HEK293T (cell line): ENCODE results near the gene IPO5.

ENCODE experiments used
- CTCF ChIA-PET: fragments of 350-600 bp; formaldehyde crosslinking; extraction: SDS; loops from one replicate; lab custom pipeline; 2021; ENCODE audit warnings: antibody characterized with exemption, inconsistent platforms; lab: Yijun Ruan, JAX
- POLR2A ChIA-PET: fragments of 350-600 bp; formaldehyde crosslinking; extraction: SDS; loops from one replicate; lab custom pipeline; 2020; ENCODE audit warnings: antibody characterized with exemption, inconsistent platforms; lab: Yijun Ruan, JAX
- DNase-seq: peaks from one replicate; pipeline ENCODE4 v3.0.0; 2012; ENCODE audit warnings: mixed read lengths; ENCODE audit errors: extremely low spot score
- ARNT ChIP-seq: fragments of 450-650 bp; IDR thresholded peaks from 2 replicates; pipeline ENCODE4 v1.6.1; 2017; ENCODE audit warnings: mild to moderate bottlenecking
- BHLHE40 ChIP-seq: fragments of 450-650 bp; IDR thresholded peaks from 2 replicates; pipeline ENCODE4 v1.6.1; 2016; ENCODE audit warnings: mild to moderate bottlenecking, moderate library complexity, borderline replicate concordance
- CTBP1 ChIP-seq: fragments of 450-650 bp; IDR thresholded peaks from 2 replicates; pipeline ENCODE4 v1.6.1; 2016; ENCODE audit warnings: borderline replicate concordance
- ELF4 ChIP-seq: fragments of 450-650 bp; IDR thresholded peaks from 2 replicates; pipeline ENCODE4 v1.6.1; 2017; ENCODE audit warnings: antibody characterized with exemption
- FOXK2 ChIP-seq: fragments of 450-650 bp; IDR thresholded peaks from 2 replicates; pipeline ENCODE4 v1.6.1; 2016; ENCODE audit warnings: mild to moderate bottlenecking
- FOXM1 ChIP-seq: fragments of 450-650 bp; IDR thresholded peaks from 2 replicates; pipeline ENCODE4 v1.6.1; 2017; ENCODE audit warnings: mild to moderate bottlenecking, borderline replicate concordance
- HDGF ChIP-seq: fragments of 450-650 bp; IDR thresholded peaks from 2 replicates; pipeline ENCODE4 v1.6.1; 2017; ENCODE audit warnings: antibody characterized with exemption, borderline replicate concordance
- L3MBTL2 ChIP-seq: fragments of 450-650 bp; conservative IDR thresholded peaks from 2 replicates; pipeline ENCODE4 v1.6.1; 2016; ENCODE audit warnings: mild to moderate bottlenecking
- LEF1 ChIP-seq: fragments of 450-650 bp; IDR thresholded peaks from 2 replicates; pipeline ENCODE4 v1.6.1; 2017; ENCODE audit warnings: mild to moderate bottlenecking, borderline replicate concordance
- NFRKB ChIP-seq: fragments of 450-650 bp; IDR thresholded peaks from 2 replicates; pipeline ENCODE4 v1.6.1; 2016; ENCODE audit warnings: mild to moderate bottlenecking, moderate library complexity
- SP1 ChIP-seq: fragments of 450-650 bp; IDR thresholded peaks from 2 replicates; pipeline ENCODE4 v1.6.1; 2017
- SUZ12 ChIP-seq: fragments of 450-650 bp; IDR thresholded peaks from 2 replicates; pipeline ENCODE4 v1.6.1; 2016; ENCODE audit warnings: mild to moderate bottlenecking
- TARDBP ChIP-seq: fragments of 450-650 bp; IDR thresholded peaks from 2 replicates; pipeline ENCODE4 v1.6.1; 2016
- ZNF384 ChIP-seq: fragments of 450-650 bp; IDR thresholded peaks from 2 replicates; pipeline ENCODE4 v1.6.1; 2016
- TF ChIP-seq, protein P1 (sequence below): fragments of 450-650 bp; IDR thresholded peaks from 2 replicates; pipeline ENCODE4 v1.6.1; 2016

Gene IPO5

DNA sequence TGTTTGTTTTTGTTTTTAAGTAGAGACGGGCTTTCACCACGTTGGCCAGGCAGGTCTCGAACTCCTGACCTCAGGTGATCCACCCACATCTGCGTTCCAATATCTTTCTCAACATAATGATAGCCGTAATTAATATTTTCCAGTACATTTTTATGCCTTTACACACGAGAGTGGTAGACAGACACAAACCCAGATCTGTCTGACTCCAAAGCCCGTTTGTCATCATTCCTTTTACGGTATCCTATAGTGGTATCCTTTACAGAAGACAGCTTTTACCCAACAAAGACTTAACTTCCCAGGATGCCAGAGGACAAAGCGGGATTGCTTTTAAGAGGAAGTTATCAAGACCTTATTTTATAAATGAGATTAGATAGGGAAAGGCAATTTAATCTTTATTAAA lies 59.8 kb downstream of the IPO5 start:
- CTCF ChIA-PET: no interaction called here
- no peak for TF ChIP-seq CTBP1
- no peak for TF ChIP-seq ELF4
- TF ChIP-seq, protein P1, sequence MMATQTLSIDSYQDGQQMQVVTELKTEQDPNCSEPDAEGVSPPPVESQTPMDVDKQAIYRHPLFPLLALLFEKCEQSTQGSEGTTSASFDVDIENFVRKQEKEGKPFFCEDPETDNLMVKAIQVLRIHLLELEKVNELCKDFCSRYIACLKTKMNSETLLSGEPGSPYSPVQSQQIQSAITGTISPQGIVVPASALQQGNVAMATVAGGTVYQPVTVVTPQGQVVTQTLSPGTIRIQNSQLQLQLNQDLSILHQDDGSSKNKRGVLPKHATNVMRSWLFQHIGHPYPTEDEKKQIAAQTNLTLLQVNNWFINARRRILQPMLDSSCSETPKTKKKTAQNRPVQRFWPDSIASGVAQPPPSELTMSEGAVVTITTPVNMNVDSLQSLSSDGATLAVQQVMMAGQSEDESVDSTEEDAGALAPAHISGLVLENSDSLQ: no peak
- TF ChIP-seq SP1: no peak
- no peak for TF ChIP-seq NFRKB
- no peak for TF ChIP-seq LEF1
- no peak for TF ChIP-seq ARNT
- no peak for TF ChIP-seq FOXM1
- TF ChIP-seq FOXK2: no peak
- no peak for TF ChIP-seq ZNF384
- TF ChIP-seq TARDBP: no peak
- POLR2A ChIA-PET: no interaction called here
- no peak for DNase-seq

DNA sequence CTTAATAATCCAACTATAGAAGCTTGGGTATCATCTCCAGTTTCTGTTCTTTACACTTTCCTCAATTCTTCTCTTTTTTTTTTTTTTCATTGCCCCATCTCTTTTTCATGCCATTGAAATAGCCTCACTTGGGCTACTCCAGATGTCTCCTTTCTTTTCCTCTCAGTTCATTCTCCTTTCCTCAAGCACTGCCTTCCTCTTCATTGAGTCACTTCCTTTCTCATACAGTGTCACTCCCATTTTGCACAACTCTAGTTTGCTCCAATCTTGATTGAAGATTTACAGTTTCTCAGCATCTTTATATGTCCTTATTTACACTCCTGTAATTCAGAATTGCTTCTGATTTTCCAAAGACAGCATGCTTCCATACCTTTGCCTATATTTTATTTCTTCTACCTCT lies 61.3 kb downstream of the IPO5 start:
- no peak for DNase-seq
- CTCF ChIA-PET: no interaction called here
- POLR2A ChIA-PET: no interaction called here
- no peak for TF ChIP-seq CTBP1
- TF ChIP-seq SP1: no peak
- TF ChIP-seq ELF4: no peak
- no peak for TF ChIP-seq HDGF
- TF ChIP-seq ARNT: no peak
- TF ChIP-seq LEF1: no peak
- TF ChIP-seq TARDBP: no peak
- TF ChIP-seq FOXK2: no peak
- TF ChIP-seq L3MBTL2: no peak

DNA sequence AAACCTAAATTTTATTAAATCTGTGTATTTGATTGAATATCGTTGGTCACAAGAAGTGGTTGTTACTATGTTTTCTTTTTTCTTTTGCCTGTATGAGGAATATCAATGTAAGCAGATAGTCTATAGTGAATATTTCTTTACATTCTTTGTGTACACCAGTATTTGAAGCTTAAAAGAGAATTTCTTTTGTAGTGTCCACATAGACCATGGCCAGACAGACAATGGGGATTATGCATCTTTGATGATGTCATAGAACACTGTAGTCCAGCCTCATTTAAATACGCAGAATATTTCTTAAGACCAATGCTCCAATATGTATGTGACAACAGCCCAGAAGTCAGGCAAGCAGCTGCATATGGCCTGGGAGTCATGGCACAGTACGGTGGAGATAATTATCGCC lies 64.8 kb downstream of the IPO5 start:
- no peak for DNase-seq
- POLR2A ChIA-PET: no interaction called here
- TF ChIP-seq L3MBTL2 (no peak), NFRKB (no peak), ZNF384 (no peak), HDGF (no peak), FOXM1 (no peak), TARDBP (no peak), ELF4 (no peak), SUZ12 (no peak), BHLHE40 (no peak), LEF1 (no peak), FOXK2 (no peak), CTBP1 (no peak)
- TF ChIP-seq, protein P1: no peak
- CTCF ChIA-PET: no interaction called here

DNA sequence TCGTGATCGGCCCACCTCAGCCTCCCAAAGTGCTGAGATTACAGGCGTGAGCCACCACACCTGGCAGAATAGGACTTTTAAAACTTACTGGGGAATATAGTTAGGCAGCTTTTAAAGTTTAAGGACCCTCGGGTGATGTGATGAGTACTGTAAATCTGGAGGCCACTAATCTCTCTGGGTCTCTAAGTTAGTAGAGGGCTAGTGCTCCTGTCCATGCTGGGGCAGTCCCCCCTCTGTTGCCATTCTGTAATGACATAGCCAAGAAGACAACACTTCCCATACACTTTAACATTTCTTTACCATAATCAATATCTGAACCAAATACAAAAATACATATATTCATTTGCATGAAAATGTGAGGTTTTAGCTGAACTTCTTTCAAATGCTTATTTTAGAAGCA lies 65.7 kb downstream of the IPO5 start:
- ChIA-PET POLR2A (no interaction called here), CTCF (no interaction called here)
- no peak for DNase-seq

DNA sequence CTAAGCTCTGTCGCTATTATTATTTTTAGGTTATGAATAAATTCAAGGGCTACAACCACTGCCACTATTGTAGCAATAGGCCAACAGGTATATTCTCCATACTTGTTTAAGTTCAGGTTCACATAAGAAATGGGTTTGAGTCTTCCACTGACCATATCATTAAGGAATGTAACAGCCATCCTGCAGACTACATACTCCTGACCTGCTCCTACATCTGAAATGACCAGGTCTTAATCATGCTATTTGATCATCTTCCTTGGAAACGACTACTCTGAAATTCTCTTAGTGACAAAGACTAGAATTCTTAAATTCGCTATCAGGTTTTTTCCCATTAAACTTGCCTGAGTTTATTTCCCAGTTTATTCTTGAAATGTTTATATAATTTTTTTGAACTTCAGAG lies 66.8 kb downstream of the IPO5 start:
- ChIA-PET POLR2A (no interaction called here), CTCF (interaction anchor here (0.7 kb wide), 1 partner anchor 1053 kb away, joined by 6 read pairs; no protein-coding TSS in a partner anchor)
- no peak for DNase-seq
- TF ChIP-seq ARNT (no peak), SP1 (no peak), HDGF (no peak), ZNF384 (no peak)
- TF ChIP-seq, protein P1: no peak

More for the DNA sequence above, 65.7 kb downstream of the IPO5 start:
- no peak for TF ChIP-seq NFRKB
- no peak for TF ChIP-seq SUZ12
- TF ChIP-seq FOXM1: no peak
- TF ChIP-seq BHLHE40: no peak
- no peak for TF ChIP-seq HDGF
- no peak for TF ChIP-seq ZNF384
- TF ChIP-seq CTBP1: no peak
- TF ChIP-seq L3MBTL2: no peak
- no peak for TF ChIP-seq TARDBP
- TF ChIP-seq, protein P1: no peak
- no peak for TF ChIP-seq ARNT
- TF ChIP-seq FOXK2: no peak
- TF ChIP-seq ELF4: no peak

DNA sequence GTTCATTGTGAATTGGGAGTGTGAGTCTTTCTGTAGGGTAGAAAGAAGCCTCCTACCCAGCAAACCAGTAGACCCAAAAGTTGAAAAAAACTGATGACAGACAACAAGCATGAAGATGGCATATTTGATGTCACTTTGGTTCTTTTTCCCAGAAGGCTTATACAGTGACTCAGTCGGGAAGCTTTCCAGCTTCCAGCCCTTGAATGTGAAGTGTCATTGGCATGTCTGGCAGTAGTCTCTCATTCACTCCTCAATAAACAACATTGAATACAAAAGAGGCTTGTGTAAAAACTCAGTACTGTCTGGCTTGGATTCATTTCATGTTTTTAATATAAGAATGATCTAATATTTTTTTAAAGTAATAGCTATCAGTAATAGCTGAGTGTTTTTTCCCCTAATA lies 68.7 kb downstream of the IPO5 start:
- ChIA-PET CTCF (no interaction called here), POLR2A (no interaction called here)
- TF ChIP-seq, protein P1: no peak
- TF ChIP-seq SP1: no peak
- TF ChIP-seq LEF1: no peak
- TF ChIP-seq FOXM1: no peak
- DNase-seq: no peak
